ENCODE data around the gene ARPC3.

The ARPC3 gene

GRCh38 chr12:110403976-110404682, 46.0 kb downstream of the ARPC3 start:
- DNase-seq (ENCODE audit: low read depth, low spot score) = peak; percentile 44
- peak overlapping the region; percentile 97 for H3K9ac ChIP-seq (ENCODE audit: insufficient read length, low read depth)
- no peak for TF ChIP-seq SUZ12 (IDR thresholded peaks at IDR 0.05; ENCODE audit: extremely low read depth, insufficient read depth, insufficient read length)
- H3K27me3 ChIP-seq (ENCODE audit: insufficient read depth, insufficient read length) = no peaks in the 10 kb centered on the region
- no peaks in the 10 kb centered on the region for H3K4me1 ChIP-seq (ENCODE audit: insufficient read depth, insufficient read length)
- peaks cover 26% of the 10 kb centered on the region for H3K36me3 ChIP-seq (ENCODE audit: insufficient read depth, insufficient read length, low read length)
- peak overlapping the region; percentile 94 for H3K4me3 ChIP-seq (ENCODE audit: insufficient read length, low read depth)
- H3K9me3 ChIP-seq (ENCODE audit: insufficient read depth, low read length) = no peaks in the 10 kb centered on the region

GRCh38 chr12:110403146-110403975, 46.8 kb downstream of the ARPC3 start, which contains the start of gene ANAPC7:
TSS of gene ANAPC7 (minus strand) at chr12:110403708. CDS start at chr12:110403627, 81 bp downstream.
- peak; percentile 80 for TF ChIP-seq YY1 (IDR thresholded peaks at IDR 0.05; ENCODE audit: insufficient read depth, insufficient read length)
- no peak for TF ChIP-seq SUZ12 (IDR thresholded peaks at IDR 0.05; ENCODE audit: extremely low read depth, insufficient read depth, insufficient read length)
- Histone ChIP-seq H3K27me3 (ENCODE audit: insufficient read depth, insufficient read length) (no peaks in the 10 kb centered on the region), H3K36me3 (ENCODE audit: insufficient read depth, insufficient read length, low read length) (peaks cover 26% of the 10 kb centered on the region), H3K4me3 (ENCODE audit: insufficient read length, low read depth) (peak within 1 kb of the TSS; percentile 94), H3K9ac (ENCODE audit: insufficient read length, low read depth) (peak within 1 kb of the TSS; percentile 97), H3K4me1 (ENCODE audit: insufficient read depth, insufficient read length) (no peaks in the 10 kb centered on the region), H3K9me3 (ENCODE audit: insufficient read depth, low read length) (no peaks in the 10 kb centered on the region)
- peak; percentile 77 for DNase-seq (ENCODE audit: low read depth, low spot score)

Measured in NT2/D1 (cell line).